K562 (cell line): Measurements from ENCODE around the gene DAPK1. TPM values are rescaled to one million over a fixed set of nuclear protein-coding genes. Genes with fewer than 3 reads are reported as not detected.
A peak's percentile ranks its signal among the peaks of the same experiment; 100 is the strongest.

Experiments used
- ATAC-seq: fragments of 200-7000 bp; cut with Tn5 transposase; 3 replicates; pipeline ENCODE4 v1.9.1; 2020; ENCODE audit warnings: moderate library complexity
- BruUV-seq: library from RNA; stranded (reverse); fragments of 400-500 nt; replicated peaks from 2 replicates; lab custom pipeline; 2021; lab: Mats Ljungman, UMichigan
- CTCF ChIA-PET: fragments of 300-600 bp; formaldehyde crosslinking; extraction: SDS; loops from one replicate; lab custom pipeline; 2021; ENCODE audit warnings: low intra/inter-chr PET ratio; lab: Yijun Ruan, JAX
- POLR2A ChIA-PET: fragments of 300-600, 350-650 bp; sonication (Branson Sonifier 250); formaldehyde crosslinking; extraction: SDS; loops from one replicate; lab custom pipeline; 2021; ENCODE audit warnings: antibody characterized with exemption, inconsistent platforms; lab: Yijun Ruan, JAX
- DNase-seq, 4 experiments: peaks; one replicate each; pipeline versions ENCODE4 v3.0.0 to v3.0.0-alpha.2; 2011 to 2018; ENCODE audit warnings: low spot score in 3 of 4, mixed read lengths in 3 of 4; ENCODE audit errors: extremely low read depth in 1 of 4
- FAIRE-seq: peaks from 2 replicates; lab custom pipeline; 2011; peaks lifted over from hg19 to GRCh38; lab: Jason Lieb, UNC
- H2AFZ ChIP-seq: 2 replicates; pipeline ENCODE4 v1.6.0; 2011; ENCODE audit warnings: low read depth, low read length, control low read depth, inconsistent platforms
- H3K27ac ChIP-seq: fragments of 200-600 bp; 3 replicates; pipeline ENCODE4 v1.8.0; 2011; ENCODE audit warnings: low read depth, mild to moderate bottlenecking, control low read depth, inconsistent platforms, low read length, moderate library complexity, mixed read lengths; ENCODE audit errors: extremely low read depth
- H3K27me3 ChIP-seq, 2 experiments: fragments of 300-600 bp in 1 of 2; 2 replicates in 1 of 2; 3 replicates in 1 of 2; pipeline versions ENCODE4 v1.6.0 to v1.8.0; 2011; ENCODE audit warnings: inconsistent platforms in 2 of 2, low read length in 2 of 2, mild to moderate bottlenecking in 1 of 2, mixed read lengths in 1 of 2, moderate library complexity in 1 of 2; ENCODE audit not compliant: control insufficient read depth in 2 of 2, insufficient read depth in 2 of 2
- H3K36me3 ChIP-seq: fragments of 300-600 bp; 3 replicates; pipeline ENCODE4 v1.8.0; 2011; ENCODE audit warnings: mild to moderate bottlenecking, low read length, inconsistent platforms; ENCODE audit not compliant: control insufficient read depth, insufficient read depth
- H3K4me1 ChIP-seq, 2 experiments: fragments of 200-600 bp in 1 of 2; replicated peaks in 1 of 2; 2 replicates in 1 of 2; 3 replicates in 1 of 2; pipeline versions ENCODE4 v1.5.1 to v1.8.0; 2011; ENCODE audit warnings: inconsistent platforms in 2 of 2, low read length in 2 of 2, mild to moderate bottlenecking in 1 of 2, mixed read lengths in 1 of 2, moderate library complexity in 1 of 2; ENCODE audit not compliant: control insufficient read depth in 2 of 2, insufficient read depth in 2 of 2
- H3K4me2 ChIP-seq: 2 replicates; pipeline ENCODE4 v1.6.1; 2011; ENCODE audit warnings: low read length, control low read depth, inconsistent platforms, mixed read lengths; ENCODE audit not compliant: insufficient read depth
- H3K4me3 ChIP-seq: fragments of 200-600 bp; sonication (generic), shearing (Covaris generic); 2 replicates; pipeline ENCODE4 v1.5.1; 2016; ENCODE audit warnings: control low read depth, inconsistent platforms
- H3K79me2 ChIP-seq: fragments of 200-600 bp; 3 replicates; pipeline ENCODE4 v1.8.0; 2011; ENCODE audit warnings: low read length, inconsistent platforms; ENCODE audit not compliant: control insufficient read depth, insufficient read depth
- H3K9ac ChIP-seq, 2 experiments: 2 replicates each; pipeline versions ENCODE4 v1.6.0 to v1.6.1; 2011; ENCODE audit warnings: low read depth in 2 of 2, low read length in 2 of 2, control low read depth in 1 of 2, inconsistent platforms in 1 of 2, mild to moderate bottlenecking in 1 of 2, mixed read lengths in 1 of 2; ENCODE audit not compliant: insufficient read depth in 1 of 2
- H3K9me1 ChIP-seq: one replicate; pipeline ENCODE4 v1.6.0; 2011; ENCODE audit warnings: inconsistent platforms, mild to moderate bottlenecking, low read length, moderate library complexity; ENCODE audit not compliant: control insufficient read depth, insufficient read depth
- H3K9me3 ChIP-seq: replicated peaks from 2 replicates; pipeline ENCODE4 v1.5.1; 2011; ENCODE audit warnings: low read depth, low read length, inconsistent platforms; ENCODE audit not compliant: control insufficient read depth, insufficient read depth
- H4K20me1 ChIP-seq: replicated peaks from 2 replicates; pipeline ENCODE4 v1.6.1; 2011; ENCODE audit warnings: low read length, inconsistent platforms, mixed read lengths; ENCODE audit not compliant: control insufficient read depth, insufficient read depth
- ARID1B ChIP-seq: fragments of 450-650 bp; IDR thresholded peaks from 2 replicates; pipeline ENCODE4 v1.6.1; 2016; ENCODE audit warnings: antibody characterized with exemption, mild to moderate bottlenecking, inconsistent platforms
- ESRRA ChIP-seq: fragments of 450-650 bp; IDR thresholded peaks from 2 replicates; pipeline ENCODE4 v1.6.1; 2014; ENCODE audit warnings: low read depth, mild to moderate bottlenecking, moderate library complexity, borderline replicate concordance
- FOXA3 ChIP-seq, 2 experiments: fragments of 450-650 bp in 1 of 2; sonication (generic) in 1 of 2; formaldehyde crosslinking; IDR thresholded peaks in 1 of 2; conservative IDR thresholded peaks in 1 of 2; 2 replicates each; pipeline versions ENCODE4 v1.4.0 to v1.8.0; 2020 to 2022; ENCODE audit warnings: mild to moderate bottlenecking in 2 of 2, missing genetic modification reagents in 1 of 2
- FOXK2 ChIP-seq, 2 experiments: fragments of 450-650 bp; IDR thresholded peaks in 1 of 2; conservative IDR thresholded peaks in 1 of 2; 2 replicates each; pipeline ENCODE4 v1.6.1; 2016; ENCODE audit warnings: low read depth in 2 of 2, mild to moderate bottlenecking in 1 of 2
- RBM15 ChIP-seq: fragments of 200-400 bp; formaldehyde crosslinking; IDR thresholded peaks from 2 replicates; pipeline ENCODE4 v1.6.1; 2018; ENCODE audit warnings: mild to moderate bottlenecking, low read length, moderate library complexity; ENCODE audit not compliant: insufficient read depth
- SP1 ChIP-seq: sonication (generic); formaldehyde crosslinking; IDR thresholded peaks from 2 replicates; pipeline ENCODE4 v1.8.1; 2022; ENCODE audit warnings: mild to moderate bottlenecking, missing genetic modification reagents
- SP2 ChIP-seq: IDR thresholded peaks from 2 replicates; pipeline ENCODE4 v1.6.1; 2011; ENCODE audit warnings: mild to moderate bottlenecking, low read depth, low read length, moderate library complexity; ENCODE audit not compliant: poor library complexity, severe bottlenecking; ENCODE audit errors: extremely low read depth
- TOE1 ChIP-seq, 2 experiments: fragments of 450-650 bp in 1 of 2; sonication (generic) in 1 of 2; formaldehyde crosslinking in 1 of 2; IDR thresholded peaks; 2 replicates each; pipeline versions ENCODE4 v1.7.1 to v1.8.0; 2016 to 2022; ENCODE audit warnings: borderline replicate concordance in 2 of 2, mild to moderate bottlenecking in 2 of 2, antibody characterized with exemption in 1 of 2, inconsistent platforms in 1 of 2, low read depth in 1 of 2, missing genetic modification reagents in 1 of 2, moderate library complexity in 1 of 2
- USF2 ChIP-seq: sonication (generic); formaldehyde crosslinking; IDR thresholded peaks from 2 replicates; pipeline ENCODE4 v1.5.0; 2020; ENCODE audit warnings: missing genetic modification reagents
- YY1 ChIP-seq, 3 experiments: IDR thresholded peaks; 2 replicates each; pipeline ENCODE4 v1.6.1; 2011; ENCODE audit warnings: low read length in 2 of 3, mild to moderate bottlenecking in 2 of 3, moderate library complexity in 2 of 3, borderline replicate concordance in 1 of 3, control low read depth in 1 of 3, low read depth in 1 of 3; ENCODE audit not compliant: insufficient read depth in 3 of 3, insufficient replicate concordance in 2 of 3, control insufficient read depth in 1 of 3, insufficient read length in 1 of 3; ENCODE audit errors: extremely low read depth in 1 of 3
- ZBTB8A ChIP-seq: fragments of 450-650 bp; IDR thresholded peaks from 2 replicates; pipeline ENCODE4 v1.6.1; 2018; ENCODE audit warnings: mild to moderate bottlenecking, moderate library complexity; ENCODE audit not compliant: partially characterized antibody
- ZNF140 ChIP-seq: fragments of 250-450 bp; sonication (Bioruptor Pico); IDR thresholded peaks from 2 replicates; pipeline ENCODE4 v1.8.0; 2021; ENCODE audit warnings: moderate library complexity, mild to moderate bottlenecking, inconsistent platforms
- ZNF445 ChIP-seq: fragments of 250-450 bp; sonication (Bioruptor Pico); IDR thresholded peaks from 2 replicates; pipeline ENCODE4 v1.4.0; 2020; ENCODE audit warnings: low read depth, mild to moderate bottlenecking, moderate library complexity
- ZNF696 ChIP-seq: fragments of 250-450 bp; sonication (Bioruptor Pico); conservative IDR thresholded peaks from 2 replicates; pipeline ENCODE4 v1.4.0; 2020; ENCODE audit warnings: mild to moderate bottlenecking, moderate library complexity
- WGBS: fragments of 100-300 bp; shearing (Covaris generic); methylation state at CpG from one replicate; pipeline ENCODE4 v1.1.6; 2016; ENCODE audit warnings: low coverage, mixed read lengths; ENCODE audit not compliant: insufficient coverage; ENCODE audit errors: missing lambda C conversion rate; 5-methylcytosine and 5-hydroxymethylcytosine counted together
- in situ Hi-C: fragments of 300-500 bp; cut with MboI; formaldehyde crosslinking; loops from 4 replicates; pipeline ENCODE4 v1.15.0; 2018; ENCODE audit warnings: inconsistent platforms, mixed read lengths
- intact Hi-C: fragments of 100-400 bp; cut with micrococcal nuclease; formaldehyde crosslinking; loops from 2 replicates; pipeline ENCODE4 v1.14.2; 2022
- polyA plus RNA-seq, 8 experiments: library from polyadenylated mRNA; depleted of rRNA in 4 of 8; stranded (reverse) in 5 of 8; unstranded in 3 of 8; fragments of >200 nt; fragmentation: Nextera tagmentation in 2 of 8; fragmentation: Illumina TruSeq in 1 of 8; extraction: Ambion mirVana in 2 of 8; extraction: Trizol in 1 of 8; gene quantifications; 2 replicates each; pipeline versions ENCODE4 v1.2.1 to v1.2.3, GENCODE V29; 2011 to 2014; ENCODE audit warnings: inconsistent platforms in 1 of 8, missing spikeins in 1 of 8
- total RNA-seq, 7 experiments: library from RNA; depleted of rRNA in 6 of 7; stranded (reverse); fragments of >200 nt in 6 of 7; fragmentation: Illumina TruSeq in 2 of 7; extraction: Trizol in 2 of 7; gene quantifications; 2 replicates each; pipeline versions ENCODE4 v1.2.1 to v1.2.3, GENCODE V29; 2011 to 2021; ENCODE audit warnings: low replicate concordance in 1 of 7
- TF ChIP-seq, protein P1 (sequence below): fragments of 450-650 bp; formaldehyde crosslinking; IDR thresholded peaks from 2 replicates; pipeline ENCODE4 v1.4.0; 2020; ENCODE audit warnings: mild to moderate bottlenecking, mixed read lengths
- TF ChIP-seq, protein P2 (sequence below), 2 experiments: fragments of 450-650 bp; IDR thresholded peaks; 2 replicates each; pipeline ENCODE4 v1.6.1; 2016

Gene DAPK1
- total and polyA plus RNA-seq, 9 of the 15 experiments (the other 6 are each of a cell fraction or from before 2014, with no cell fraction given) = 1.7 to 26.4 (median 15.8) TPM

- H3K9me1 ChIP-seq = no peaks in the 10 kb centered on the region
- peaks cover 9 to 15% of the 10 kb centered on the region in 2 experiments; a peak in 4 of 5 replicates for H3K4me1 ChIP-seq
- DNase-seq = peak; percentile 61 to 74 (median 70)
- peak overlapping the region; percentile 84 for H2AFZ ChIP-seq
- H3K27ac ChIP-seq = peak overlapping the region; percentile 55
- H3K4me2 ChIP-seq = no peak overlapping the region
- H3K9ac ChIP-seq = no peak overlapping the region
- peak; percentile 88 for ATAC-seq
- BruUV-seq = no TSS peak
- H3K4me3 ChIP-seq = no peak overlapping the region
- in situ Hi-C loops (no loop called here), intact Hi-C loops (no loop called here)
- H3K9me3 ChIP-seq = no peaks in the 10 kb centered on the region
- FAIRE-seq = peak; percentile 69
- H3K79me2 ChIP-seq = no peaks in the 10 kb centered on the region; the same call in 2 of the 3 replicates
- POLR2A ChIA-PET = no interaction called here
- no peaks in the 10 kb centered on the region for H3K27me3 ChIP-seq
- CTCF ChIA-PET = no interaction called here
- WGBS = 17% methylated on average over 7 of the region's 7 CpGs
- H3K36me3 ChIP-seq = peaks cover 28% of the 10 kb centered on the region; the same call in 2 of the 3 replicates
- no peaks in the 10 kb centered on the region for H4K20me1 ChIP-seq
- TF ChIP-seq SP1 (CRISPR knock-in tag) = no peak
- TF ChIP-seq SP2 = no peak
- no peak for TF ChIP-seq RBM15
- peak; percentile 48; the same call in 1 of the 2 replicates for TF ChIP-seq ESRRA
- no peak for TF ChIP-seq ZBTB8A
- TF ChIP-seq, protein P1, sequence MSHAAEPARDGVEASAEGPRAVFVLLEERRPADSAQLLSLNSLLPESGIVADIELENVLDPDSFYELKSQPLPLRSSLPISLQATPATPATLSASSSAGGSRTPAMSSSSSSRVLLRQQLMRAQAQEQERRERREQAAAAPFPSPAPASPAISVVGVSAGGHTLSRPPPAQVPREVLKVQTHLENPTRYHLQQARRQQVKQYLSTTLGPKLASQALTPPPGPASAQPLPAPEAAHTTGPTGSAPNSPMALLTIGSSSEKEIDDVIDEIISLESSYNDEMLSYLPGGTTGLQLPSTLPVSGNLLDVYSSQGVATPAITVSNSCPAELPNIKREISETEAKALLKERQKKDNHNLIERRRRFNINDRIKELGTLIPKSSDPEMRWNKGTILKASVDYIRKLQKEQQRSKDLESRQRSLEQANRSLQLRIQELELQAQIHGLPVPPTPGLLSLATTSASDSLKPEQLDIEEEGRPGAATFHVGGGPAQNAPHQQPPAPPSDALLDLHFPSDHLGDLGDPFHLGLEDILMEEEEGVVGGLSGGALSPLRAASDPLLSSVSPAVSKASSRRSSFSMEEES (CRISPR knock-in tag) = peak; percentile 87
- no peak for TF ChIP-seq ZNF445
- TF ChIP-seq FOXK2 (conservative IDR thresholded peaks at IDR 0.05 in 1 of 2, IDR thresholded peaks at IDR 0.05 in 1 of 2; ENCODE audit: low read depth in 2 of 2) = peak; percentile 47 to 56; a peak in 2 of 4 replicates
- TF ChIP-seq, protein P2, sequence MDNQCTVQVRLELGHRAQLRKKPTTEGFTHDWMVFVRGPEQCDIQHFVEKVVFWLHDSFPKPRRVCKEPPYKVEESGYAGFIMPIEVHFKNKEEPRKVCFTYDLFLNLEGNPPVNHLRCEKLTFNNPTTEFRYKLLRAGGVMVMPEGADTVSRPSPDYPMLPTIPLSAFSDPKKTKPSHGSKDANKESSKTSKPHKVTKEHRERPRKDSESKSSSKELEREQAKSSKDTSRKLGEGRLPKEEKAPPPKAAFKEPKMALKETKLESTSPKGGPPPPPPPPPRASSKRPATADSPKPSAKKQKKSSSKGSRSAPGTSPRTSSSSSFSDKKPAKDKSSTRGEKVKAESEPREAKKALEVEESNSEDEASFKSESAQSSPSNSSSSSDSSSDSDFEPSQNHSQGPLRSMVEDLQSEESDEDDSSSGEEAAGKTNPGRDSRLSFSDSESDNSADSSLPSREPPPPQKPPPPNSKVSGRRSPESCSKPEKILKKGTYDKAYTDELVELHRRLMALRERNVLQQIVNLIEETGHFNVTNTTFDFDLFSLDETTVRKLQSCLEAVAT (IDR thresholded peaks at IDR 0.05) = 0 out of 4 replicates have a peak, but pooled peaks of 1 of the 2 experiments have one; percentile 32
- TF ChIP-seq FOXA3 (CRISPR knock-in tag; conservative IDR thresholded peaks at IDR 0.05 in 1 of 2, IDR thresholded peaks at IDR 0.05 in 1 of 2) = peak; percentile 66 to 72; a peak in 3 of 4 replicates
- no peak for TF ChIP-seq ZNF140 (CRISPR knock-in tag)
- no peak for TF ChIP-seq YY1 (IDR thresholded peaks at IDR 0.05; ENCODE audit: borderline replicate concordance in 1 of 3, control insufficient read depth in 1 of 3, extremely low read depth in 1 of 3, insufficient read depth in 3 of 3, insufficient read length in 1 of 3, insufficient replicate concordance in 2 of 3, low read depth in 1 of 3, low read length in 2 of 3)
- TF ChIP-seq USF2 (CRISPR knock-in tag) = peak; percentile 81
- TF ChIP-seq TOE1 (IDR thresholded peaks at IDR 0.05; ENCODE audit: borderline replicate concordance) = peak; percentile 90
- no peak for TF ChIP-seq TOE1 (CRISPR knock-in tag; IDR thresholded peaks at IDR 0.05; ENCODE audit: borderline replicate concordance, low read depth)
- TF ChIP-seq ZNF696 (CRISPR knock-in tag) = no peak
- TF ChIP-seq ARID1B = peak; percentile 16; the same call in 1 of the 2 replicates
Measured at GRCh38 chr9:87603854-87604490, 106.3 kb downstream of the DAPK1 start.
